SJCRH30 (cell line): ENCODE measurements around the gene CFAP45. TPM values are rescaled to one million over a fixed set of nuclear protein-coding genes. Genes with fewer than 3 reads are reported as not detected.
A peak's percentile ranks its signal among the peaks of the same experiment; 100 is the strongest.
"Not testable (repeated sequence)": the region's sequence is repeated elsewhere in the genome, so short reads cannot be mapped to it uniquely, and the experiment has no call there.

ENCODE experiments used
- DNase-seq, 2 experiments: peaks; one replicate each; pipeline ENCODE4 v3.0.0-alpha.2; 2015 to 2020
- H3K27ac ChIP-seq: fragments of 250-450 bp; sonication (Bioruptor Pico); 2 replicates; pipeline ENCODE4 v1.5.1; 2020; ENCODE audit warnings: mild to moderate bottlenecking, moderate library complexity
- H3K27me3 ChIP-seq: fragments of 250-450 bp; sonication (Bioruptor Pico); 2 replicates; pipeline ENCODE4 v1.5.1; 2020; ENCODE audit warnings: mild to moderate bottlenecking, moderate library complexity
- H3K36me3 ChIP-seq: fragments of 250-450 bp; sonication (Bioruptor Pico); 2 replicates; pipeline ENCODE4 v1.5.1; 2020; ENCODE audit warnings: mild to moderate bottlenecking, moderate library complexity
- H3K4me1 ChIP-seq: fragments of 250-450 bp; sonication (Bioruptor Pico); 2 replicates; pipeline ENCODE4 v1.5.1; 2020; ENCODE audit warnings: mild to moderate bottlenecking, moderate library complexity
- H3K4me3 ChIP-seq: fragments of 250-450 bp; sonication (Bioruptor Pico); 2 replicates; pipeline ENCODE4 v1.5.1; 2020; ENCODE audit warnings: mild to moderate bottlenecking, moderate library complexity
- H3K9me3 ChIP-seq: fragments of 250-450 bp; sonication (Bioruptor Pico); replicated peaks from 2 replicates; pipeline ENCODE4 v1.5.1; 2020; ENCODE audit warnings: mild to moderate bottlenecking, moderate library complexity
- total RNA-seq: library from RNA; depleted of rRNA; stranded (reverse); fragments of >200 nt; shearing (Covaris generic); gene quantifications from 2 replicates; pipeline ENCODE4 v1.2.3, GENCODE V29; 2014

CFAP45 gene
- total RNA-seq, 1 experiment from 2014 or later, result 0.42 TPM

DNA sequence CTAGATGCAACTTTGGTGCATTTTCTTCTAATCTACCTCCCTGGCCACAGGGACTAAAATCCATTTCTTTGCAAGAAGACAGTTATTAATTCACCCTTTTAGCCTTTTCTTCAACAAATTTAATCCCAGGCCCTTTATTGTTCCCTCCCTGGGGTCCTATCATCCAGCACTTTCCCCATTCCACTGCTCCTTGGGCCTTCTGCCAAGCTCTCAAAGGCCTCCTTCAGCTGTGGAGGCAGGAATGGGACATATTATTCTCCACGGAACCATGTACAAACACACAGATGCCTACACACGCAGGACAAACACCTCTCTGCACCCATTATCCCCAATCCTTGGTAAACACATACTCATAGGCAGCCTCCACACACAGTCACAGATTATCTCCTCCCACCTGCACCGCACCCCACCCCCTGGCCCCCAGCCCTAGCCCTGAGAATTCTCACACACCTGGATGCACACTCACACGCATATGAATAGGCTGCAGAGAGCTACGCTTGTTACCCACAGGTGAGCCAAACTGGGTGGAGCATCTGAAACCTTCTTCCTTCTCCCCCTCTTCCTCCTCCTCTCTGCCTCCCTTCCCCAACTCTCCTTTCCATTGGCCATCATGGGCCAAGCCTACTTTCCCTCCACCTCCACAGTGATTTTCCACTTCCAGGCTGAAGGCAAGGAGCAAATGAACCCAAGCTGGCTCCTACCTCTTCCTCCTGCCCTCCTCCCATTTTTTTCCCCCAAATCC is 13.7 kb upstream of the CFAP45 start:
- DNase-seq, result no peak
- Histone ChIP-seq H3K36me3 (peaks cover 5% of the 10 kb centered on the region), H3K9me3 (no peaks in the 10 kb centered on the region), H3K4me1 (peaks cover 54% of the 10 kb centered on the region), H3K27ac (no peak overlapping the region), H3K4me3 (no peak overlapping the region), H3K27me3 (no peaks in the 10 kb centered on the region)

DNA sequence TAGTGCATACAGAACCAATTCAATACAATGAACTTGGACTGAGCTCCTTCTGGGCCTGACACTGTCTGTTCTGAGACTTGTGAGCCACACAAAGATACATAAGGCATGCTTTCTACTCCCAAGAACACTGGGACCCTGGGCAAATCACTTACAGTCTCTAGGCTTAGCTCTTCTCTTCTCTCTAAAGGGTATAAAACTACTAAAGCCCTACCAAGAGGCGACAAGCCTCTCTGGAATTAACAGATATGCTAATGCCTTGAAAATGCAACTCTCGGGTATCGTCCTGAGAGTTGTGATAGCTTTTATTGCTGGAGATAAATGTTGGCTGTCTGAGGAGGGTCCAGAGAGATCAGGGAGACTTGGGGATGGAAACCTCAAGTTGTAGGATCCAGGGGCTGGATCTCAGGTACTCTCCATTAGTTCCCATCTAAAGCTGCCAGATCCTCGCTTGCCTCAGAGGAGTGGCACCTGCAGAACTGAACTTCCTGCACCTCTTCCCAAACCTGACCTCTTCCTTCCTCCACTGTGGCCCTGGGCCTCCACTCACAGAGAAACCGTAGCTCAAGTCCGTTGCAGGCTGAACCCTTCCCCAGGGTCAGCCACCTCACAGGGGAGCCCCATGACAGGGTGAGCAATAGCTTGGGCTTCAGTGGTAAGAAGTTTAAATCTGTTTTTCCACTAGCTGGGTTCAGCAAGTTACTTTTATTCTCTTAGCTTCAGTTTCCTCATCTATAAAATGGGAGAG is 11.5 kb upstream of the CFAP45 start:
- no peak overlapping the region for H3K27ac ChIP-seq
- no peaks in the 10 kb centered on the region for H3K36me3 ChIP-seq
- DNase-seq, result no peak
- peaks cover 36% of the 10 kb centered on the region for H3K4me1 ChIP-seq
- no peaks in the 10 kb centered on the region for H3K9me3 ChIP-seq
- H3K27me3 ChIP-seq, result no peaks in the 10 kb centered on the region
- H3K4me3 ChIP-seq, result no peak overlapping the region

DNA sequence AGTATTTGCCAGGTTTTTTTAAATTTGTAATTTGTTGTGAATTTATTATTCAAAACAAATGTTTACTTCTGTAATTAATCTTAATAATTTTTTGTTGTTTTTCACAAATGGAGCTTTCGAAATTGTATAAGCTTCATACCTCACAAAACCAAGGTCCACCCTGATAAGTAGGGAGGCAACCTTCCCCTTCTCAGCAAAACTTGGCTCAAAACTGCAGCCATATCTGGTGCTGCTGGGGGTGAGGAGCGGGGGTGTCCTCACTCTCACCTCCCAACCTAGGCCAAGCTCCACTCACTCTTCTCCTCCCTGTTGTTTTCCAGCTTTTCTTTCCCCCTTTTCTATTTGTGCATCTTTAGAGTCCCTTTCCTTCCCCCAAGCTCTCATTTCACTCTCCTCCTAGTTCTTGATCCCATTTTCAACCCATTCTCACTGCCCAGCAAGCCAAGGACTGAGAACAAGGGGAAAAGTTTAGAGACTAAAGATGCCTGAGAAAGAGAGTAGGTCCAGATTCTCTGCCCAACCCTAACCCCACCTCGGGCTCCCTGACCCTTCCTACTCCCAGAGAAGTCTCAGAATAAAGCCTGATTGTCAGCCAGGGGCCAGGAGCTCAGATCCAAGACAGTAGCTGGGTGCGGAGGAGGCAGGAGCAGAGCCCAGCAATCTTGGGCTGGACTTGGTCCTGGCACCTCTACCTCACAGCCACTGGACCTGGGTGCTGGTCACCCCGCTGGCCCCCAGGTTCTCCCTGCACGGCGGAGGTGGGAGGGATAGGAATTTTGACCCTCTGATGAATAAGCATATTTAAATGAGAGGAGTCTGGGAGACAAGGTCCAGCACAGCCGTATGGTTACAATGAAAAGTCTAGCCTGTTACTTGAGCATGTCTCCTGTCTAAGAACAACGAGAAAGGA is 8.3 kb upstream of the CFAP45 start:
- Histone ChIP-seq H3K4me1 (peaks cover 24% of the 10 kb centered on the region), H3K4me3 (no peak overlapping the region), H3K36me3 (no peaks in the 10 kb centered on the region), H3K9me3 (no peaks in the 10 kb centered on the region), H3K27ac (no peak overlapping the region), H3K27me3 (no peaks in the 10 kb centered on the region)
- no peak for DNase-seq

DNA sequence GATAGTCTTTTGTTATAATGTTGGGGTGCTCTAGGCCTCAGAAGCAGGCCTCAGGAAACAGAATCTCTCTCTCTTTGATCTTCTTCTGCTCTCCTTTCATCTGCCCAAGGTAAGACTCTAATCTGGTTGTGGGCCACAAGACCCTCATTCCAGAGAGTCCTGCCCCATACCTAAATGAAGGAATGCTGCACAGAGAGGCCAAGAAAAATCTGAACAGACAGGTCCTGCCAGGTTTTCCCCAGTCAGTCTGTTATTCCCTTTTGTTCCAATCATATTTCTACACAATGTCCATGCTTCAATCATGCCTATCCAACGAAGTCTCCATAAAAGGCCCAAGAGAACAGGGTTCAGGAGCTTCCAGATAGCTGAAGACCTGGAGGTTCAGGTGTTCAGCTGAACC is 7.0 kb upstream of the CFAP45 start:
- Histone ChIP-seq H3K9me3 (no peaks in the 10 kb centered on the region), H3K27ac (no peak overlapping the region), H3K27me3 (no peaks in the 10 kb centered on the region), H3K4me3 (no peak overlapping the region), H3K4me1 (peaks cover 15% of the 10 kb centered on the region), H3K36me3 (no peaks in the 10 kb centered on the region)
- no peak for DNase-seq

DNA sequence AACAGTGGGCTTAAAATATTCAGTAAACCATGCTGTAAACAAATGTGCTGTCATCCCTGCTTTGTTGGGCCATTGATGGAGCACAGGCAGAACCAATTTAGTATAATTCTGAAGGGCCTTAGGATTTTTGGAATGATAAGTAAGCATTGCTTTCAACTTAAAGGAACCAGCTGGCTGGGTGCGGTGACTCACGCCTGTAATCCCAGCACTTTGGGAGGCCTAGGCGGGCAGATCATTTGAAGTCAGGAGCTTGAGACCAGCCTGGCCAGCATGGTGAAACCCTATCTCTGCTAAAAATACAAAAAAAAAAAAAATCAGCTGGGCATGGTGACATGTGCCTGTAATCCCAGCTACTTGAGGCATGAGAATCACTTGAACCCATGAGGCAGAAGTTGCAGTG is 4.1 kb upstream of the CFAP45 start:
- H3K9me3 ChIP-seq, H3K27ac ChIP-seq, H3K27me3 ChIP-seq, H3K4me3 ChIP-seq, DNase-seq, H3K36me3 ChIP-seq, H3K4me1 ChIP-seq: not testable (repeated sequence)

DNA sequence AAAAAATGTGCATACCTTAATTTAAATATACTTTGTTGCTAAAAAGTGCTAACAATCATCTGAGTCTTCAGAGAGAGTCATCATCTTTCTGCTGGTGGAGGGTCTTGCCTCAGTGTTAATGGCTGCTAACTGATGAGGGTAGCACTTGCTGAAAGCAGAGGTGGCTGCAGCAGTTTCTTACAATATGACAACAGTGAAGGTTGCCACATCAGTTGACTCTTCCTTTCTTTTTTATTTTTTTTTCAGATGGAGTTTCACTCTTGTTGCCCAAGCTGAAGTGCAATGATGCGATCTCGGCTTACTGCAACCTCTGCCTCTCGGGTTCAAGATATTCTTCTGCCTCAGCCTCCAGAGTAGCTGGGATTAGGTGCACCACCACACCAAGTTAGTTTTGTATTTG is 2.6 kb upstream of the CFAP45 start:
- Histone ChIP-seq H3K4me3 (no peak overlapping the region), H3K27ac (no peak overlapping the region), H3K9me3 (no peaks in the 10 kb centered on the region), H3K4me1 (no peaks in the 10 kb centered on the region), H3K36me3 (no peaks in the 10 kb centered on the region), H3K27me3 (no peaks in the 10 kb centered on the region)
- DNase-seq, result no peak

DNA sequence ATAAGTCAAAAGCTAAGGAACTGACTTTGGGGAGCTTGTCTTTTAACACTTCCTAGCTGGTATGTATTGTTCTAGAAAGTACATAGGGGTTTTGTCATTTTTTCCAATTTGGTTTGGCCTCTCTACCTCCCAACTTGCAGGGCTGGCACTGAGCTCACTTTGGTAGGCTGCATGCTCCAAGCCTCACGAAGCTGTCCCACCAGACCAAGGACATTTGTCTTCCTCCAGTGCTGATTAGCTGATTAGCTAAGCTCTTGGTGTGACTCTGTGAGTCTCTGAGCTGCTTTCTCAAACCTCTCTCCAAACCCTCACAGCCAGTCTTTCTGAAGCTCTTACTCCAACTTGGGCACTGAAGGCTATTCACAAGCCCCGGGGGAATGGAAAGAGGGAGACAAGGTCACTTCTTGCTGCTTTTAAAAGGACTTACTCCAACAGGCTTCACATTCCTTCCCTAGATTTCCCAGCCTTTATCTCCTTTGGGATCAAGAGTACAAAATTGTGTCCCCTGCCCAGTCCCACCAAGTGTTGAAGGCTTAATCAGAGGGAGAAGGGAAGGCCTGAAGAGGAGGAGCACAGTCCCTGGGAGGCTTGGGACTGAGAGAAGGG is 893 bp upstream of the CFAP45 start:
- Histone ChIP-seq H3K36me3 (no peaks in the 10 kb centered on the region), H3K27ac (no peak overlapping the region), H3K4me1 (peaks cover 6% of the 10 kb centered on the region), H3K9me3 (no peaks in the 10 kb centered on the region), H3K4me3 (no peak overlapping the region), H3K27me3 (no peaks in the 10 kb centered on the region)
- DNase-seq, result no peak

DNA sequence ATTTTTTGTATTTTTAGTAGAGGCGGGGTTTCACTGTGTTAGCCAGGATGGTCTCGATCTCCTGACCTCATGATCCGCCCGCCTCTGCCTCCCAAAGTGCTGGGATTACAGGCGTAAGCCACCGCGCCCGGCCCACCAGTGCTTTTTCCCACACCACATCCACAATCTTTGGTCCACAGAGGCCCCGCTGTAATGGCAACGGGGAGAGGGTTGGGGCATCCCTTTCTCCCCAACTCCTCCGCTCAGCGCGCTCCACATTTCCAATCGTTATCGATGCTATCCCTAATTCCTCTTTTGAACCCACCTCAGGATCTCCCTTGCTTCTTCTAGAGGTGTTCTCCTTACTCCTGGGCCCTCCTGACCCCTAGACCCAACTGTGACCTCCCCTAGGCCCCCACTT is 331 bp downstream of the CFAP45 start:
- H3K36me3 ChIP-seq, H3K4me3 ChIP-seq, H3K27me3 ChIP-seq, H3K27ac ChIP-seq, H3K9me3 ChIP-seq, DNase-seq: not testable (repeated sequence)
- H3K4me1 ChIP-seq, result peaks cover 12% of the 10 kb centered on the region

DNA sequence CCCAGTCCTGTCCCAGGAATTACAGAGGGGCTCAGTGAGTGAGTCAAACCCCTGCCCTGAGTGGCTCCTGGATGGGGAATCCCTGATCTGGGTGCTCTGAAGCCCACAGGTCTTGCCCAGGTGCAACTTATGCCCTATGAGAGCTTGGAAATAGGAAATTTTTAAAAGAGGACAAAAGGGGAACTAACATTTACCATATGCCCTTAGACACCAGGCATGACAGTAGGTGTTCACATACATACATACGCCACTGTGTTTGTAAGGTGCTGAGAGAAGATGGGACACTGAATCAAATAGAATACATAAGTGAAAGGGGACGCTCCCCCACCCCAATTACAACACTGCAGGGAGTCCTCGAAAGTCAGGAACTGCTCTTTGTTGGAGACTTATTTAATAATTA is 1.4 kb downstream of the CFAP45 start:
- H3K27ac ChIP-seq, result no peak overlapping the region
- no peak overlapping the region for H3K4me3 ChIP-seq
- H3K36me3 ChIP-seq, result no peaks in the 10 kb centered on the region
- no peaks in the 10 kb centered on the region for H3K27me3 ChIP-seq
- DNase-seq, result no peak
- peaks cover 12% of the 10 kb centered on the region for H3K4me1 ChIP-seq
- H3K9me3 ChIP-seq, result no peaks in the 10 kb centered on the region

DNA sequence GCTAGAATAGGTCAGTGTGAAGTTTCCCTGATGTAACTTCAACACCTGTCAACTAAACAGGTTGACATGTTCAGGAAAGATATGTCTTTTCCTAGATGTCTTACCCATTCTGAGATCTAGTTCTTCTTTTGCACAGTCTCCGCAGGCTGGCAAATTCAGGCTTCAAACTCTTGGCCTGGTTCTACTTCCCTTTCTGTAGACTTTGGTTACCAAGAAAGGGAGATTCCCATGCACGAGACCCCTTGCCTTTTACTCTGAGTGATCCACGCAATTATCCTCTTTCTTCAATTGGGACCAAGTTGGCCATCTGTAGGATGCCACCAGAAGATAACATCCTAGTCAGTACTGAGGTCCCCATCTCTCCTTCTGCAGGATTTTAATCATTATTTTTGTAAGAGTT is 2.0 kb downstream of the CFAP45 start:
- Histone ChIP-seq H3K4me3 (no peak overlapping the region), H3K27ac (no peak overlapping the region), H3K9me3 (no peaks in the 10 kb centered on the region), H3K27me3 (no peaks in the 10 kb centered on the region), H3K4me1 (peaks cover 12% of the 10 kb centered on the region), H3K36me3 (no peaks in the 10 kb centered on the region)
- DNase-seq, result no peak

DNA sequence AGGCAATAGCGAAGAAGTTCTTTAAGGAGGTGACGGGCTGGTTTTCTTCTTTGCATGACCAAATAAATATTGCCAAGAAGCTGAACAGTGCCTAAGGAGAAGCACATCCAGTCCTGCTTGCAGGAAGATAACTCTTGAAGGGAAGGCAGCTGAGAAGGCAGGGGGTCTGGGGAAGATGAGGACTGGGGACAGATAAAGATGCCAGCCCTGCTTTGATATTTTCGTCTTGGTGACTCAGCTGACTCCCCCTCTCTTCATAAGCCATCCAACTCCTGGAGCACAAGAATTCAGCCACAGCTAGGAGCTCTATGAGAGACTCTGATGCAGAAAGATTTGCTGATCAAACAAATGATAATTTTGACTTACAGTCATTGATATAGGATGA is 3.4 kb downstream of the CFAP45 start:
- Histone ChIP-seq H3K36me3 (no peaks in the 10 kb centered on the region), H3K9me3 (no peaks in the 10 kb centered on the region), H3K27me3 (no peaks in the 10 kb centered on the region), H3K27ac (no peak overlapping the region), H3K4me3 (no peak overlapping the region), H3K4me1 (peaks cover 12% of the 10 kb centered on the region)
- DNase-seq, result no peak

DNA sequence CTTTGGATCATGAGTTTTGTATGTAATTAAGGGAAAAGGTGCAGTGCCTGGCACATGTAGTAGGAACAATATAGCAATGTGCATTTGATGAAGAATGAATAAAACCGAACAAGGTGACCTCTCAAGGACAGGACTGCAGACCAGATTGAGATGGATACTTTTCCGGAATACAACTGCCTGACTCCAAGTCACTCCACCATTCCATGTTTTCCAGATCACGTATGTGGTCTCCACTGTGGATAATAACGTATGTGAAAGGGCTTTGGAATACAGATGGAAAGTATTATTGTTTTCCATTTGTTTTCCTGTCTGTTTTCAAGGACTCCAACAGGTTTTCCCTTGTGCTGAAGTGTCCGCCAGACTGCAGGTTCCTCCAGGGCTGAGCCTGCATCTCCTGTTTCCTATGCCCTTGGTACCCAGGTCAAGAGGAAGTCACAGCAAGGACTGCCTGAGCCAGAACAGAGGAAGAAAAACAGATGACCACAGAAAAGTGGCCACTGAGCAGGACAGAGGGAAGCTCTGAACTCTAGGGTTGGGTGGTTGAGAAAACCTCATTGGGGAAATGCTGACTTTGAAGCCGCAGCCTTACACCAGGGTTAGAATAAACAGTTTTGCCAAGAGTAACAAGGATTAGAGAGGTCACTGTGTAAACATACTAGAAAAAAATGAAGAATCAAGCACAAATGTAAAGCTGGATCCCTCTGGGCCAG is 4.0 kb downstream of the CFAP45 start:
- Histone ChIP-seq H3K27me3 (no peaks in the 10 kb centered on the region), H3K4me1 (peaks cover 12% of the 10 kb centered on the region), H3K9me3 (no peaks in the 10 kb centered on the region), H3K4me3 (no peak overlapping the region), H3K27ac (no peak overlapping the region), H3K36me3 (no peaks in the 10 kb centered on the region)
- no peak for DNase-seq

DNA sequence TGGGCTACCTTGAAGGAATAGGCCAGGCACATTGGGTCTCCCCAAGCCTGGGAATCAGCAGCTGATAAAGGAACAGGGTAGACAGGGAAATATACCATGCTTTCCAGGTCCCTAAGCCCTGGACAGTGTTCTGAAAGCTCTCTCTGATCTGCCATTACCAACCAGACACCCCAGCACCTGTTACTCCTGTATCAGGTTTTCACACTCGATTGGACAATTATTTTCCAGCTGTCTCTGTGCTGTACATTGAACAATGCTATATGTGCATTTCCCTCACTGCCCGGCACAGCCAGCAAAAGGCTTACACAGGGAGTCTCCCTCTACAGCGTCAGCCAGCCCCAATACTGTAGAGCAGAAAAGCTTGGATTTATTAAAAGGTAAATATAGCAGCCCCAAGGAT is 4.7 kb downstream of the CFAP45 start:
- peak in 1 of 2 experiments; percentile 65 for DNase-seq
- no peak overlapping the region for H3K27ac ChIP-seq
- H3K9me3 ChIP-seq, result no peaks in the 10 kb centered on the region
- H3K36me3 ChIP-seq, result no peaks in the 10 kb centered on the region
- H3K4me1 ChIP-seq, result peaks cover 13% of the 10 kb centered on the region
- H3K4me3 ChIP-seq, result no peak overlapping the region
- H3K27me3 ChIP-seq, result no peaks in the 10 kb centered on the region

DNA sequence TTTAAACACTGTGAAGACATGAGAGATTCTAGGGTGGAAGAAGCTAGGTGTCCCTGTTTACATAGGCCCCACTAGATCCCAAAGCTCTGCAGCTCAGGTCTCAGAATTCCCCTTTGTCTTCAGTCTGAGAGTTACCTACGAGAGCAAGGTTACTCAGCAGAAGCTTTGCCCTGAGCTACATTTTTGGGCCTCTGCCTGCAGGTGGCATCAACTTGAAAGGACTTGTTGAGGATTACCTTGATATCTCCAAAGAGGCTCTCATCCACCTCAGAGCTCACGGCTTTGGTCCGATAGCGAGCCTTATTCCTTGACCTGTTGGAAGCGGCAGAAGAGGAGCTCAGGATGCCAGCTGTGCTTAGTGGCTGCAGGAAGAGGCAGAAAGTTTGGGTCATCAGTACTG is 7.0 kb downstream of the CFAP45 start:
- Histone ChIP-seq H3K9me3 (no peaks in the 10 kb centered on the region), H3K27me3 (no peaks in the 10 kb centered on the region), H3K4me1 (peaks cover 23% of the 10 kb centered on the region), H3K36me3 (no peaks in the 10 kb centered on the region), H3K4me3 (no peak overlapping the region), H3K27ac (no peak overlapping the region)
- DNase-seq, result no peak
